Measurements from ENCODE around the gene TCF12.

The TCF12 gene

GRCh38 chr15:57302640-57303257 is 384.3 kb downstream of the TCF12 start:
- DNase-seq (ENCODE audit: low read depth): no peak
- no peak for TF ChIP-seq CTCF (IDR thresholded peaks at IDR 0.05; ENCODE audit: low read depth, low read length, missing control alignments)
- in situ Hi-C loops (cut with HindIII; ENCODE audit: low sequenced_read_pairs): no loop called here
- no peak overlapping the region for H3K4me3 ChIP-seq (ENCODE audit: low read depth, low read length)

GRCh38 chr15:57305009-57305408 is 386.6 kb downstream of the TCF12 start:
- no peak for DNase-seq (ENCODE audit: low read depth)
- no peak for TF ChIP-seq CTCF (IDR thresholded peaks at IDR 0.05; ENCODE audit: low read depth, low read length, missing control alignments)
- H3K4me3 ChIP-seq (ENCODE audit: low read depth, low read length): no peak overlapping the region
- in situ Hi-C loops (cut with HindIII; ENCODE audit: low sequenced_read_pairs): no loop called here

- in situ Hi-C loops (cut with HindIII; ENCODE audit: low sequenced_read_pairs): no loop called here
- DNase-seq (ENCODE audit: low read depth): no peak
- peak; percentile 85 for TF ChIP-seq CTCF (IDR thresholded peaks at IDR 0.05; ENCODE audit: low read depth, low read length, missing control alignments)
- H3K4me3 ChIP-seq (ENCODE audit: low read depth, low read length): peak overlapping the region; percentile 42
Measured at GRCh38 chr15:57306161-57306943, 387.9 kb downstream of the TCF12 start.

GRCh38 chr15:57306944-57307411 is 388.5 kb downstream of the TCF12 start:
- peak overlapping the region; percentile 42 for H3K4me3 ChIP-seq (ENCODE audit: low read depth, low read length)
- no peak for TF ChIP-seq CTCF (IDR thresholded peaks at IDR 0.05; ENCODE audit: low read depth, low read length, missing control alignments)
- in situ Hi-C loops (cut with HindIII; ENCODE audit: low sequenced_read_pairs): no loop called here

GRCh38 chr15:57307527-57308169 is 389.2 kb downstream of the TCF12 start:
- no peak for DNase-seq (ENCODE audit: low read depth)
- in situ Hi-C loops (cut with HindIII; ENCODE audit: low sequenced_read_pairs): no loop called here
- no peak for TF ChIP-seq CTCF (IDR thresholded peaks at IDR 0.05; ENCODE audit: low read depth, low read length, missing control alignments)
- H3K4me3 ChIP-seq (ENCODE audit: low read depth, low read length): no peak overlapping the region

More at GRCh38 chr15:57306944-57307411, 388.5 kb downstream of the TCF12 start:
- no peak for DNase-seq (ENCODE audit: low read depth)

GRCh38 chr15:57308170-57308545 is 389.7 kb downstream of the TCF12 start:
- TF ChIP-seq CTCF (IDR thresholded peaks at IDR 0.05; ENCODE audit: low read depth, low read length, missing control alignments): no peak
- H3K4me3 ChIP-seq (ENCODE audit: low read depth, low read length): no peak overlapping the region
- in situ Hi-C loops (cut with HindIII; ENCODE audit: low sequenced_read_pairs): no loop called here

More at GRCh38 chr15:57308170-57308545, 389.7 kb downstream of the TCF12 start:
- no peak for DNase-seq (ENCODE audit: low read depth)

Data from astrocyte of the cerebellum (primary cell).